Stimulated activated CD4-positive, alpha-beta T cell treated with anti-CD3 and anti-CD28 coated beads, TNF-alpha, amount 100 ng/mL, for 1 hour (primary cell): Measurements from ENCODE around the gene DGKG.

Experiments
- DNase-seq, 3 donors: peaks; one replicate each; pipeline ENCODE4 v3.0.0-alpha.2; 2020; ENCODE audit warnings: low read depth in 3 of 3, low spot score in 1 of 3

DGKG gene

GRCh38 chr3:186213946-186214345, 148.1 kb downstream of the DGKG start:
- DNase-seq: no peak

GRCh38 chr3:186212611-186213010, 149.4 kb downstream of the DGKG start:
- no peak for DNase-seq

- DNase-seq: no peak
Measured at GRCh38 chr3:186210852-186211500, 151.1 kb downstream of the DGKG start.

- no peak for DNase-seq
Measured at GRCh38 chr3:186209810-186210752, 152.0 kb downstream of the DGKG start.

- no peak for DNase-seq
Measured at GRCh38 chr3:186208296-186208989, 153.6 kb downstream of the DGKG start.

GRCh38 chr3:186207515-186207914, 154.5 kb downstream of the DGKG start:
- no peak for DNase-seq

- no peak for DNase-seq
Measured at GRCh38 chr3:186200726-186201125, 161.3 kb downstream of the DGKG start.

GRCh38 chr3:186198442-186198841, 163.6 kb downstream of the DGKG start:
- DNase-seq: no peak

GRCh38 chr3:186194451-186194811, 167.6 kb downstream of the DGKG start:
- DNase-seq: no peak

- DNase-seq: no peak
Measured at GRCh38 chr3:186193534-186194450, 168.2 kb downstream of the DGKG start.

- DNase-seq: no peak
Measured at GRCh38 chr3:186192823-186193222, 169.2 kb downstream of the DGKG start.

GRCh38 chr3:186189492-186189891, 172.5 kb downstream of the DGKG start:
- no peak for DNase-seq

GRCh38 chr3:186187401-186188275, 174.4 kb downstream of the DGKG start:
- DNase-seq: no peak

GRCh38 chr3:186185194-186185787, 176.7 kb downstream of the DGKG start:
- no peak for DNase-seq

- no peak for DNase-seq
Measured at GRCh38 chr3:186184021-186184420, 178.0 kb downstream of the DGKG start.

GRCh38 chr3:186182850-186183249, 179.2 kb downstream of the DGKG start:
- no peak for DNase-seq

GRCh38 chr3:186181901-186182300, 180.1 kb downstream of the DGKG start:
- no peak for DNase-seq

GRCh38 chr3:186180891-186181481, 181.0 kb downstream of the DGKG start:
- no peak for DNase-seq

GRCh38 chr3:186180151-186180550, 181.9 kb downstream of the DGKG start:
- no peak for DNase-seq
